HG03064 (cell line): Measurements from ENCODE around the gene CCNB1.
"Not testable (repeated sequence)": the region's sequence is repeated elsewhere in the genome, so short reads cannot be mapped to it uniquely, and the experiment has no call there.

ENCODE experiments used
- ATAC-seq: cut with Tn5 transposase; IDR thresholded peaks from one replicate; pipeline ENCODE4 v1.9.1; 2021; ENCODE audit warnings: low read depth; ENCODE audit not compliant: unreplicated experiment

Gene CCNB1

GRCh38 chr5:69166686-69167492, at the start of gene CCNB1:
Gene CCNB1, plus strand, starts transcription at chr5:69167150. Its CDS starts 113 bp downstream, at chr5:69167263.
- peak; percentile 98 for ATAC-seq

DNA sequence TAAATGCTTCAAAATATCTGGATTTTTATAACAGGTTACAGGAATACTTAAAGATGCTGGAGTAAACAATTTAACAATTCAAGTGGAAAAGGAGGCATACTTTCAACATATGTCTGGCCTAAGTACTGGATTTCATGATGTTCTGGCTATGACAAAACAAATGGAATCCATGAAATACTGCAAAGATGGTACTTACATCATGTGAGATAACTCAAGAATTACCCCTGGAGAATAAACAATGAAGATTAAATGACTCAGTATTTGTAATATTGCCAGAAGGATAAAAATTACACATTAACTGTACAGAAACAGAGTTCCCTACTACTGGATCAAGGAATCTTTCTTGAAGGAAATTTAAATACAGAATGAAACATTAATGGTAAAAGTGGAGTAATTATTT, 37.5 kb upstream of the CCNB1 start:
- ATAC-seq: no peak

DNA sequence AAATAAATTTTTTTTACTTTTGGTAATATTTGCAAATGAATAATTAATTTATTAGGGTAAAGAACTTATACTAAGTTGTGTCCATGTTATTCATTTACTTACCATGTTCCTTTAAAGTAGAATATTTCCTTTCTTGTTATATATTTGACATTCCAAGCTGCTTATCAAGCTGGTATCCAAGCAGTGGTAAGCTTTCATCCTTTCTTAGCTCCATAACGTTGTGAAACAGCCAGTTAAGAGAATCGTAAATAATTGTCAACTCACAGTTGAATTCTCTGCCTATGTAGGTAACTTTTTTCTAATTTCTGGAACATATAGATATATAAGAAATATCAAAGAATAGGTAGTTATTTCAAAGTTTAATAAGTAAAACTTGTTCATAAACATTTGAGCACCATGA, 36.7 kb upstream of the CCNB1 start:
- no peak for ATAC-seq

GRCh38 chr5:69131304-69131703, 35.6 kb upstream of the CCNB1 start:
- no peak for ATAC-seq

GRCh38 chr5:69134126-69134525, 32.8 kb upstream of the CCNB1 start:
- ATAC-seq: no peak

GRCh38 chr5:69136293-69136692, 30.7 kb upstream of the CCNB1 start:
- ATAC-seq: peak; percentile 74

DNA sequence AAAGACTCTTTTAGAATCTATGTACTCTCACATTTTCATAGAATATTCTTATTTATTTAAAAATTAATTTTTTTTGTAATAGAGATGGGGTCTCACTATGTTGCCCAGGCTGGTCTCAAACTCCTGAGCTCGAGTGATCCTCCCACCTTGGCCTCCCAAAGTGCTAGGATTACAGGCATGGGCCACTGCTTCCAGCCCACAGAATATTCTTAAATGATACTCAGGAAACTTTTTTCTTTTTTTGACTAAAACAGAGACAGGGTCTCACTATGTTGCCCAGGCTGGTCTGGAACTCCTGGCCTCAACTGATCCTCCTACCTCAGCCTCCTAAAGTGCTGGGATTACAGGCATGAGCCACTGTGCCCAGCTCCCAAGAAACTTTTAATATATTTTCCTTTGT, 29.7 kb upstream of the CCNB1 start:
- ATAC-seq: not testable (repeated sequence)

DNA sequence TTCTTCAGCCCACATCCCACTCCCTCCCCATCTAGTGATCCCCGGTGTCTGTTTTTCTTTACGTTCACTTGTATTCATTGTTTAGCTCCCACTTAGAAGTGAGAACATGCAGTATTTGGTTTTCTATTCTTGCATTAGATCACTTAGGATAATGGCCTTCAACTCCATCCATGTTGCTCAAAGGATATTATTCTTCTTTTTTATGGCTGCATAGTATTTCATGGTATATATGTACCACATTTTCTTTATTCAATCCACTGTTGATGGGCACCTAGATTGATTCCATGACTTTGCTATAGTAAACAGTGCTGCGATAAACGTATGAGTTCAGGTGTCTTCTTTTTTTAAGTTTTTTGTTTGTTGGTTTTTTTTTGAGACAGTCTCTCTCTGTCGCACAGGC, 29.1 kb upstream of the CCNB1 start:
- ATAC-seq: no peak

GRCh38 chr5:69138766-69139165, 28.2 kb upstream of the CCNB1 start:
- no peak for ATAC-seq

DNA sequence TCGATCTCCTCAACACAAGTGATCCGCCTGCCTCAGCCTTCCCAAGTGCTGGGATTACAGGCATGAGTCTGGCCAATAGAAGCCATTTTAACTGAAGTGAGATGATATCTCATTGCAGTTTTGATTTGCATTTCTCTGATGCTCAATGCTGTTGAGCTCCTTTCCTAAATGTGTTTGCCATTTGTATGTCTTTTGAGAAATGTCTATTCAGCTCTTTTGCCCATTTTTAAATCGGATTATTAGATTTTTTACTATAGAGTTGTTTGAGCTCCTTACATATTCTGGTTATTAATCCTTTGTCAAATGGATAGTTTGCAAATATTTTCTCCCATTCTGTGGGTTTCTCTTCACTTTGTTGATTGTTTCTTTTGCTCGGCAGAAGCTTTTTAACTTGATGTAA, 26.7 kb upstream of the CCNB1 start:
- not testable (repeated sequence) for ATAC-seq

DNA sequence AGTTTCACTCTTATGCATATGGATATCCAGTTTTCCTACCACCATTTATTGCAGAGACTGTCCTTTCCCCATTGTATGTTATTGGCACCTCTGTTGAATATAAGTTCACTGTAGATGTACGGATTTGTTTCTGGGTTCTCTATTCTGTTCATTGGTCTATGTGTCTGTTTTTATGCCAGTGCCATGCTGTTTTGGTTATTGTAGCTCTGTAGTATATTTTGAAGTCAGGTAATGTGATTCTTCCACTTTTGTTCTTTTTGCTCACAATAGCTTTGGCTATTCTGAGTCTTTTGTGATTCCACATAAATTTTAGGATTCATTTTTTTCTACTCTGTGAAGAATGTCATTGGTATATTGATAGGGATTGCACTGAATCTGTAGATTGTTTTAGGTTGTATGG, 26.1 kb upstream of the CCNB1 start:
- no peak for ATAC-seq

DNA sequence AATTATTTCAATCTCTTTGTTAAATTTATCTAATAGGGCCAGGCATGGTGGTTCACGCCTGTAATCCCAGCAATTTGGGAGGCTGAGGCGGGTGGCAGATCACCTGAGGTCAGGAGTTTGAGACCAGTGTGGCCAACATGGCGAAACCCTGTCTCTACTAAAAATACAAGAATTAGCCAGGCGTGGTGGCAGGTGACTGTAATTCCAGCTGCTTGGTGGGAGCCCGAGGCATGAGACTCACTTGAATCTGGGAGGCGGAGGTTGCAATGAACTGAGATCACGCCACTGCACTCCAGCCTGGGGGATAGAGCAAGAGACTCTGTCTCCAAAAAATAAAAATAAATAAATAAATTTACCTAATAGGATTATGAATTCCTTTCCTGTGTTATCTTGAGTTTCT, 18.4 kb upstream of the CCNB1 start:
- not testable (repeated sequence) for ATAC-seq

GRCh38 chr5:69148981-69149675, 17.8 kb upstream of the CCNB1 start:
- no peak for ATAC-seq

- ATAC-seq: no peak
Measured at GRCh38 chr5:69149676-69150010, 17.3 kb upstream of the CCNB1 start.

DNA sequence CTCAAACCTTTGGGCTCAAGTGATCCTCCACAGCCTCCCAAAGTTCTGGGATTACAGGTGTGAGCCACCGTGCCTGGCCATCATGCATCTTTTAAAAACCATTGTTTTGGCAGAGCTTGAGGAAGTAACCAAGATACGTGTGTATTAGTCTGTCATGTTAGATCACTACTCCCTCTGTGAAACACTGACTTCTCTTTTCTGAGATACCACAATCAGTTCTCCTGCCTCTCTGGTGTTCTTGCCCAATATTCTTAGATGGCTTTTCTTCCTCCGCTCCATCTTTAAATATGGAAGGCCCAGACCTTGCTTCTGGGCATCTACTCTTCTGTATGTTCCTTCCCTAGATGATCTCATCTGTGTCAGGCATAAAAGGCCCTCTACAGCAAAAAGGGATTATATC, 14.2 kb upstream of the CCNB1 start:
- no peak for ATAC-seq

- no peak for ATAC-seq
Measured at GRCh38 chr5:69156456-69156855, 10.5 kb upstream of the CCNB1 start.

GRCh38 chr5:69158039-69158438, 8.9 kb upstream of the CCNB1 start:
- no peak for ATAC-seq

DNA sequence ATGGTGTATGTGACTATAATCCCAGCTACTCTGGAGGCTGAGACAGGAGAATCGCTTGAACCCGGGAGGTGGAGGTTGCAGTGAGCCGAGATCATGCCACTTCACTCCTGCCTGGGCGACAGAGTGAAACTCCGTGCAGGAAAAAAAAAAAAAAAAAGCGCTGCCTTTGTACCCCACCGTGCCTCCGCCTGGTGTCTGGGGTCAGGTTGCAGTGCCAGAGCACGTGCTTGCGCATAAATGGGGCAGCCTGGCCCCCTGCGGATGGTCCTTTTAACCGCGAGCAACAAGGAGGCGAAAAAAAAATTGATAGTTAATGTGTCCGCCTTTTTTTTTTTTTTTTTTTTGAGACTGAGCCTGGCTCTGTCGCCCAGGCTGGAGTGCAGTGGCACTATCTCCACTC, 6.3 kb upstream of the CCNB1 start:
- ATAC-seq: no peak

GRCh38 chr5:69167493-69167855, 524 bp downstream of the CCNB1 start:
- no peak for ATAC-seq

GRCh38 chr5:69167929-69168328, 979 bp downstream of the CCNB1 start:
- no peak for ATAC-seq

DNA sequence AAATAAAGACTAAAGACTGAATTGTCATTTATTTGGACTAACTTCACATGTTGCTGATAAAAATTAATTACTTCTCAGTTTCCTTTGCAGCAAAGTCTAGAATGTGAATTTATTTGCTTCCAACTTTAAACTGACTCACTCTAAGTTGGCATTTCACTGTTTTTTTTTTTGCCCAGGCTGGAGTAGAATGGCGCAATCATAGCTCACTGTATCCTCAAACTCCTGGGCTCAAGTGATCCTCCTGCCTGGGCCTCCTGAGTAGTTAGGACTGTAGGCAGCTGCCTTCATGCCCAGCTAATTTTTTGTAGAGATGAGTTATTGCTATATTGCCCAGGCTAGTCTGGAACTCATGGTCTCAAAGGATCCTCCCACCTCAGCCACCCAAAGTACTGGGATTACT, 3.5 kb downstream of the CCNB1 start:
- ATAC-seq: no peak

- ATAC-seq: no peak
Measured at GRCh38 chr5:69170969-69171368, 4.0 kb downstream of the CCNB1 start.
